HepG2 (cell line): Measurements from ENCODE around the gene PARP15. TPM values are rescaled to one million over a fixed set of nuclear protein-coding genes. Genes with fewer than 3 reads are reported as not detected.

Source experiments
- ATAC-seq: fragments of 200-7000 bp; cut with Tn5 transposase; 3 replicates; pipeline ENCODE4 v1.9.1; 2020; ENCODE audit warnings: mild to moderate bottlenecking, moderate library complexity
- BruUV-seq: library from RNA; stranded (reverse); fragments of 400-500 nt; replicated peaks from 2 replicates; lab custom pipeline; 2021; lab: Mats Ljungman, UMichigan
- CTCF ChIA-PET: fragments of 300-600 bp; formaldehyde crosslinking; extraction: SDS; loops from one replicate; lab custom pipeline; 2021; ENCODE audit warnings: low total read pairs, inconsistent platforms, low intra/inter-chr PET ratio; lab: Yijun Ruan, JAX
- POLR2A ChIA-PET: fragments of 350-600 bp; sonication (Branson Sonifier 250); formaldehyde crosslinking; loops from one replicate; lab custom pipeline; 2020; ENCODE audit warnings: antibody characterized with exemption, inconsistent platforms; lab: Yijun Ruan, JAX
- DNase-seq: peaks from one replicate; pipeline ENCODE4 v3.0.0-alpha.2; 2015; ENCODE audit warnings: low spot score
- FAIRE-seq: peaks from 3 replicates; lab custom pipeline; 2011; peaks lifted over from hg19 to GRCh38; lab: Jason Lieb, UNC
- H2AFZ ChIP-seq: one replicate; pipeline ENCODE4 v1.6.1; 2011; ENCODE audit warnings: low read length, inconsistent platforms
- H3K27ac ChIP-seq: fragments of 300-600 bp; 3 replicates; pipeline ENCODE4 v1.8.0; 2011; ENCODE audit warnings: mixed run types, mild to moderate bottlenecking, mixed read lengths, low read length, inconsistent platforms; ENCODE audit not compliant: insufficient read depth; ENCODE audit errors: extremely low read length
- H3K27me3 ChIP-seq, 2 experiments: fragments of 200-600 bp in 1 of 2; 2 replicates in 1 of 2; 3 replicates in 1 of 2; pipeline versions ENCODE4 v1.6.0 to v1.8.0; 2011; ENCODE audit warnings: low read length in 2 of 2, mild to moderate bottlenecking in 2 of 2, moderate library complexity in 2 of 2, inconsistent platforms in 1 of 2; ENCODE audit not compliant: insufficient read depth in 2 of 2, control insufficient read depth in 1 of 2
- H3K36me3 ChIP-seq, 2 experiments: fragments of 200-600 bp in 1 of 2; replicated peaks in 1 of 2; 2 replicates in 1 of 2; 3 replicates in 1 of 2; pipeline versions ENCODE4 v1.5.1 to v1.8.0; 2011; ENCODE audit warnings: low read length in 2 of 2, inconsistent platforms in 1 of 2; ENCODE audit not compliant: insufficient read depth in 2 of 2, control insufficient read depth in 1 of 2
- H3K4me1 ChIP-seq: 2 replicates; pipeline ENCODE4 v1.5.1; 2012; ENCODE audit warnings: low read length, inconsistent platforms; ENCODE audit not compliant: insufficient read depth
- H3K4me2 ChIP-seq: 2 replicates; pipeline ENCODE4 v1.6.0; 2011; ENCODE audit warnings: low read depth, low read length, inconsistent platforms
- H3K4me3 ChIP-seq, 3 experiments: fragments of 200-600 bp in 1 of 3; sonication (generic), shearing (Covaris generic) in 1 of 3; replicated peaks in 1 of 3; 2 replicates each; pipeline ENCODE4 v1.5.1; 2011 to 2016; ENCODE audit warnings: low read length in 3 of 3, inconsistent platforms in 2 of 3, low read depth in 2 of 3, mild to moderate bottlenecking in 2 of 3, control low read depth in 1 of 3, mixed read lengths in 1 of 3; ENCODE audit not compliant: insufficient read depth in 1 of 3
- H3K79me2 ChIP-seq: one replicate; pipeline ENCODE4 v1.6.1; 2011; ENCODE audit warnings: low read length, inconsistent platforms; ENCODE audit not compliant: insufficient read depth
- H3K9ac ChIP-seq: 2 replicates; pipeline ENCODE4 v1.6.0; 2011; ENCODE audit warnings: mild to moderate bottlenecking, low read depth, low read length, inconsistent platforms; ENCODE audit not compliant: insufficient read depth
- H3K9me3 ChIP-seq: 2 replicates; pipeline ENCODE4 v1.5.1; 2012; ENCODE audit warnings: mild to moderate bottlenecking, low read length
- H4K20me1 ChIP-seq: 2 replicates; pipeline ENCODE4 v1.6.0; 2011; ENCODE audit warnings: inconsistent platforms, mild to moderate bottlenecking, low read length, moderate library complexity; ENCODE audit not compliant: insufficient read depth
- DPF2 ChIP-seq: sonication (generic); formaldehyde crosslinking; IDR thresholded peaks from 2 replicates; pipeline ENCODE4 v1.4.0; 2020; ENCODE audit warnings: mild to moderate bottlenecking, low read depth, missing genetic modification reagents, borderline replicate concordance
- NFYC ChIP-seq: IDR thresholded peaks from 2 replicates; pipeline ENCODE4 v1.6.1; 2016; ENCODE audit warnings: missing genetic modification reagents, missing compliant biosample characterization
- REL ChIP-seq: sonication (generic); formaldehyde crosslinking; conservative IDR thresholded peaks from 2 replicates; pipeline ENCODE4 v1.8.0; 2022; ENCODE audit warnings: mild to moderate bottlenecking, missing genetic modification reagents, moderate library complexity
- SKIL ChIP-seq: sonication (generic); formaldehyde crosslinking; IDR thresholded peaks from 2 replicates; pipeline ENCODE4 v1.8.0; 2022; ENCODE audit warnings: missing genetic modification reagents, mild to moderate bottlenecking, moderate library complexity, borderline replicate concordance
- THYN1 ChIP-seq: sonication (generic); formaldehyde crosslinking; IDR thresholded peaks from 2 replicates; pipeline ENCODE4 v1.8.1; 2023; ENCODE audit warnings: low read depth, mild to moderate bottlenecking, moderate library complexity, missing genetic modification reagents, borderline replicate concordance
- TOE1 ChIP-seq: sonication (generic); formaldehyde crosslinking; IDR thresholded peaks from 2 replicates; pipeline ENCODE4 v1.4.0; 2020; ENCODE audit warnings: mild to moderate bottlenecking, missing genetic modification reagents
- ZNF350 ChIP-seq: sonication (generic); formaldehyde crosslinking; IDR thresholded peaks from 2 replicates; pipeline ENCODE4 v1.4.0; 2020; ENCODE audit warnings: mild to moderate bottlenecking, low read depth, missing genetic modification reagents, borderline replicate concordance
- ZNF562 ChIP-seq: sonication (generic); formaldehyde crosslinking; IDR thresholded peaks from 2 replicates; pipeline ENCODE4 v1.8.0; 2022; ENCODE audit warnings: missing genetic modification reagents, borderline replicate concordance
- ZNF782 ChIP-seq: sonication (generic); formaldehyde crosslinking; IDR thresholded peaks from 2 replicates; pipeline ENCODE4 v1.4.0; 2020; ENCODE audit warnings: missing genetic modification reagents, mild to moderate bottlenecking, borderline replicate concordance
- WGBS: methylation state at CpG from one replicate; pipeline ENCODE4 v1.1.6; 2017; ENCODE audit warnings: low lambda C conversion rate; 5-methylcytosine and 5-hydroxymethylcytosine counted together
- in situ Hi-C: cut with HindIII; loops from 2 replicates; pipeline ENCODE4 v1.10.0; 2017; ENCODE audit warnings: low pct_unique_long_range_greater_than_20kb; ENCODE audit not compliant: extremely low pct_ligation_motif_present
- intact Hi-C: fragments of 100-400 bp; cut with micrococcal nuclease; formaldehyde crosslinking; loops from one replicate; pipeline ENCODE4 v1.10.0; 2022; ENCODE audit not compliant: unreplicated experiment
- polyA plus RNA-seq, 8 experiments: library from polyadenylated mRNA; depleted of rRNA in 3 of 8; stranded (reverse) in 7 of 8; unstranded in 1 of 8; fragments of >200 nt; fragmentation: Illumina TruSeq in 4 of 8; extraction: Trizol in 4 of 8; gene quantifications; 2 replicates each; pipeline versions ENCODE4 v1.2.1 to v1.2.3, GENCODE V29; 2011 to 2016; ENCODE audit warnings: low read depth in 4 of 8, missing spikeins in 1 of 8, mixed read lengths in 1 of 8; ENCODE audit not compliant: insufficient read depth in 1 of 8
- total RNA-seq, 5 experiments: library from RNA; depleted of rRNA; stranded (reverse); fragments of >200 nt; fragmentation: Illumina TruSeq; extraction: Trizol; gene quantifications; 2 replicates each; pipeline ENCODE4 v1.2.3, GENCODE V29; 2016; ENCODE audit warnings: low read depth in 1 of 5
- TF ChIP-seq, protein P1 (sequence below): sonication (generic); formaldehyde crosslinking; IDR thresholded peaks from 2 replicates; pipeline ENCODE4 v1.4.0; 2020; ENCODE audit warnings: low read depth, mild to moderate bottlenecking, missing genetic modification reagents
- TF ChIP-seq, protein P2 (sequence below): sonication (generic); formaldehyde crosslinking; IDR thresholded peaks from 2 replicates; pipeline ENCODE4 v1.5.0; 2020; ENCODE audit warnings: mild to moderate bottlenecking, missing genetic modification reagents, borderline replicate concordance

Gene PARP15
- total and polyA plus RNA-seq, 2 of the 13 experiments (the other 11 are each of a cell fraction or from before 2014, with no cell fraction given) = 0.02 TPM; not detected in 1

- TF ChIP-seq, protein P1, sequence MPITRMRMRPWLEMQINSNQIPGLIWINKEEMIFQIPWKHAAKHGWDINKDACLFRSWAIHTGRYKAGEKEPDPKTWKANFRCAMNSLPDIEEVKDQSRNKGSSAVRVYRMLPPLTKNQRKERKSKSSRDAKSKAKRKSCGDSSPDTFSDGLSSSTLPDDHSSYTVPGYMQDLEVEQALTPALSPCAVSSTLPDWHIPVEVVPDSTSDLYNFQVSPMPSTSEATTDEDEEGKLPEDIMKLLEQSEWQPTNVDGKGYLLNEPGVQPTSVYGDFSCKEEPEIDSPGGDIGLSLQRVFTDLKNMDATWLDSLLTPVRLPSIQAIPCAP = no peak
- TF ChIP-seq NFYC (CRISPR knock-in tag) (no peak), DPF2 (no peak), ZNF562 (CRISPR knock-in tag) (no peak), SKIL (CRISPR knock-in tag) (no peak)
- TF ChIP-seq, all 625 proteins: peak for 0
These were observed 24.7 kb downstream of the PARP15 start (continued) for GRCh38 chr3:122602011-122602710.

DNA sequence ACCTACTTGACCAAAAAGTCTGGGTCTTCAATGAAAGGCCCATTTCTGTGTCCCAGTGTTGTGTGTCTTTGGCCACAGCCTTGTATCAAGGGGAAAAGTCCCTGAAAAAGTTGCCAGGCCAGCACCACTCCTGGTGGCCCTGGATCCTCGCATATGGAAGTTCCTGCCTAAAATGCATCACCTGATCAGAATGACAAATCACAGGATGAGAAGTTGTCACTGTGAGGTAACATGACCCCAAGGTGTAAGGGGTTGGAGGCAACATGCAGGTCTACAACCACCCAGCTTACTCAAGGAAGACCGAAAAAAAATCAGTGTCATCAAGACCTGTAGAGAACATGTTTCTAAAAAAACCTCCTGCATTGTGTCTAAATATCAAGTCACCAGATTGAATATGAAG, 25.6 kb downstream of the PARP15 start:
- H4K20me1 ChIP-seq = no peaks in the 10 kb centered on the region
- BruUV-seq = no TSS peak
- POLR2A ChIA-PET = no interaction called here
- no peak overlapping the region for H3K4me2 ChIP-seq
- intact Hi-C loops = no loop called here
- H3K27me3 ChIP-seq = no peaks in the 10 kb centered on the region
- 63% methylated on average over 2 of the region's 2 CpGs for WGBS
- H3K36me3 ChIP-seq = no peaks in the 10 kb centered on the region
- H3K27ac ChIP-seq = no peak overlapping the region
- no peaks in the 10 kb centered on the region for H3K4me1 ChIP-seq
- FAIRE-seq (no peak), ATAC-seq (no peak), DNase-seq (no peak)
- no peaks in the 10 kb centered on the region for H3K9me3 ChIP-seq
- no peak overlapping the region for H3K9ac ChIP-seq
- no peaks in the 10 kb centered on the region for H3K79me2 ChIP-seq
- in situ Hi-C loops = no loop called here
- H3K4me3 ChIP-seq = no peak overlapping the region
- CTCF ChIA-PET = no interaction called here
- H2AFZ ChIP-seq = no peak overlapping the region
- TF ChIP-seq ZNF350 = no peak
- no peak for TF ChIP-seq REL (CRISPR knock-in tag)
- TF ChIP-seq, protein P2, sequence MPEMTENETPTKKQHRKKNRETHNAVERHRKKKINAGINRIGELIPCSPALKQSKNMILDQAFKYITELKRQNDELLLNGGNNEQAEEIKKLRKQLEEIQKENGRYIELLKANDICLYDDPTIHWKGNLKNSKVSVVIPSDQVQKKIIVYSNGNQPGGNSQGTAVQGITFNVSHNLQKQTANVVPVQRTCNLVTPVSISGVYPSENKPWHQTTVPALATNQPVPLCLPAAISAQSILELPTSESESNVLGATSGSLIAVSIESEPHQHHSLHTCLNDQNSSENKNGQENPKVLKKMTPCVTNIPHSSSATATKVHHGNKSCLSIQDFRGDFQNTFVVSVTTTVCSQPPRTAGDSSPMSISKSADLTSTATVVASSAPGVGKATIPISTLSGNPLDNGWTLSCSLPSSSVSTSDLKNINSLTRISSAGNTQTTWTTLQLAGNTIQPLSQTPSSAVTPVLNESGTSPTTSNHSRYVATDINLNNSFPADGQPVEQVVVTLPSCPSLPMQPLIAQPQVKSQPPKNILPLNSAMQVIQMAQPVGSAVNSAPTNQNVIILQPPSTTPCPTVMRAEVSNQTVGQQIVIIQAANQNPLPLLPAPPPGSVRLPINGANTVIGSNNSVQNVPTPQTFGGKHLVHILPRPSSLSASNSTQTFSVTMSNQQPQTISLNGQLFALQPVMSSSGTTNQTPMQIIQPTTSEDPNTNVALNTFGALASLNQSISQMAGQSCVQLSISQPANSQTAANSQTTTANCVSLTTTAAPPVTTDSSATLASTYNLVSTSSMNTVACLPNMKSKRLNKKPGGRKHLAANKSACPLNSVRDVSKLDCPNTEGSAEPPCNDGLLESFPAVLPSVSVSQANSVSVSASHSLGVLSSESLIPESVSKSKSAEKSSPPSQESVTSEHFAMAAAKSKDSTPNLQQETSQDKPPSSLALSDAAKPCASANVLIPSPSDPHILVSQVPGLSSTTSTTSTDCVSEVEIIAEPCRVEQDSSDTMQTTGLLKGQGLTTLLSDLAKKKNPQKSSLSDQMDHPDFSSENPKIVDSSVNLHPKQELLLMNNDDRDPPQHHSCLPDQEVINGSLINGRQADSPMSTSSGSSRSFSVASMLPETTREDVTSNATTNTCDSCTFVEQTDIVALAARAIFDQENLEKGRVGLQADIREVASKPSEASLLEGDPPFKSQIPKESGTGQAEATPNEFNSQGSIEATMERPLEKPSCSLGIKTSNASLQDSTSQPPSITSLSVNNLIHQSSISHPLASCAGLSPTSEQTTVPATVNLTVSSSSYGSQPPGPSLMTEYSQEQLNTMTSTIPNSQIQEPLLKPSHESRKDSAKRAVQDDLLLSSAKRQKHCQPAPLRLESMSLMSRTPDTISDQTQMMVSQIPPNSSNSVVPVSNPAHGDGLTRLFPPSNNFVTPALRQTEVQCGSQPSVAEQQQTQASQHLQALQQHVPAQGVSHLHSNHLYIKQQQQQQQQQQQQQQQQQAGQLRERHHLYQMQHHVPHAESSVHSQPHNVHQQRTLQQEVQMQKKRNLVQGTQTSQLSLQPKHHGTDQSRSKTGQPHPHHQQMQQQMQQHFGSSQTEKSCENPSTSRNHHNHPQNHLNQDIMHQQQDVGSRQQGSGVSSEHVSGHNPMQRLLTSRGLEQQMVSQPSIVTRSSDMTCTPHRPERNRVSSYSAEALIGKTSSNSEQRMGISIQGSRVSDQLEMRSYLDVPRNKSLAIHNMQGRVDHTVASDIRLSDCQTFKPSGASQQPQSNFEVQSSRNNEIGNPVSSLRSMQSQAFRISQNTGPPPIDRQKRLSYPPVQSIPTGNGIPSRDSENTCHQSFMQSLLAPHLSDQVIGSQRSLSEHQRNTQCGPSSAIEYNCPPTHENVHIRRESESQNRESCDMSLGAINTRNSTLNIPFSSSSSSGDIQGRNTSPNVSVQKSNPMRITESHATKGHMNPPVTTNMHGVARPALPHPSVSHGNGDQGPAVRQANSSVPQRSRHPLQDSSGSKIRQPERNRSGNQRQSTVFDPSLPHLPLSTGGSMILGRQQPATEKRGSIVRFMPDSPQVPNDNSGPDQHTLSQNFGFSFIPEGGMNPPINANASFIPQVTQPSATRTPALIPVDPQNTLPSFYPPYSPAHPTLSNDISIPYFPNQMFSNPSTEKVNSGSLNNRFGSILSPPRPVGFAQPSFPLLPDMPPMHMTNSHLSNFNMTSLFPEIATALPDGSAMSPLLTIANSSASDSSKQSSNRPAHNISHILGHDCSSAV (CRISPR knock-in tag) = no peak
- TF ChIP-seq ZNF782 (CRISPR knock-in tag) = no peak
- no peak for TF ChIP-seq TOE1
- TF ChIP-seq THYN1 = no peak
